Aorta (tissue), 5 donors: Measurements from ENCODE around the gene STT3A. TPM values are rescaled to one million over a fixed set of nuclear protein-coding genes. Genes with fewer than 3 reads are reported as not detected.

Experiments
- ATAC-seq: fragments of 200-7000 bp; cut with Tn5 transposase; one replicate; pipeline ENCODE4 v1.9.1; 2022; ENCODE audit warnings: moderate library complexity; ENCODE audit not compliant: low FRiP score
- DNase-seq, 2 donors: peaks; one replicate each; pipeline ENCODE4 v3.0.0-alpha.2; 2020
- H3K27ac ChIP-seq, 2 donors: one replicate each; pipeline ENCODE4 v1.5.1; 2013; ENCODE audit warnings: low read length in 2 of 2, mild to moderate bottlenecking in 2 of 2, moderate library complexity in 2 of 2, control low read depth in 1 of 2, inconsistent platforms in 1 of 2, low read depth in 1 of 2
- H3K27me3 ChIP-seq, 2 donors: one replicate each; pipeline ENCODE4 v1.6.1; 2013; ENCODE audit warnings: control low read depth in 1 of 2, low read length in 1 of 2, mild to moderate bottlenecking in 1 of 2, moderate library complexity in 1 of 2; ENCODE audit not compliant: insufficient read depth in 2 of 2, control insufficient read depth in 1 of 2
- H3K36me3 ChIP-seq, 2 donors: one replicate each; pipeline ENCODE4 v1.6.1; 2013; ENCODE audit warnings: control low read depth in 1 of 2, low read length in 1 of 2, mild to moderate bottlenecking in 1 of 2; ENCODE audit not compliant: insufficient read depth in 2 of 2, control insufficient read depth in 1 of 2
- H3K4me1 ChIP-seq, 2 donors: one replicate each; pipeline ENCODE4 v1.6.1; 2013; ENCODE audit warnings: low read length in 2 of 2, control low read depth in 1 of 2, mild to moderate bottlenecking in 1 of 2, moderate library complexity in 1 of 2; ENCODE audit not compliant: insufficient read depth in 2 of 2, control insufficient read depth in 1 of 2
- H3K4me3 ChIP-seq, 2 donors: one replicate each; pipeline ENCODE4 v1.5.1; 2013; ENCODE audit warnings: low read length in 2 of 2, control low read depth in 1 of 2, mild to moderate bottlenecking in 1 of 2
- H3K9me3 ChIP-seq: one replicate; pipeline ENCODE4 v1.6.1; 2013; ENCODE audit warnings: mild to moderate bottlenecking, low read length; ENCODE audit not compliant: control insufficient read depth
- WGBS, 2 donors: extraction: QIAGEN DNeasy Blood & Tissue Kit; methylation state at CpG; one replicate each; pipeline ENCODE4 v1.1.7; 2013; 5-methylcytosine and 5-hydroxymethylcytosine counted together
- intact Hi-C, 2 donors: fragments of 100-400 bp; cut with DNase I; formaldehyde crosslinking; loops; one replicate each; pipeline versions ENCODE4 v1.14.2 to v1.15.0; 2022
- long read RNA-seq, 2 donors: library from polyadenylated mRNA; unstranded; transcript quantifications; one replicate each; pipeline ENCODE4 v2.0.0, GENCODE V29; 2020 to 2021
- polyA plus RNA-seq, 2 donors: library from polyadenylated mRNA; stranded (reverse); fragments of 200-250 nt; gene quantifications; one replicate each; pipeline ENCODE4 v1.2.3, GENCODE V29; 2013
- total RNA-seq, 2 donors: library from RNA; stranded (reverse); fragmentation: NEBNext Ultra II Directional; extraction: Animal tissue kit (Norgen Biotek cat#: 25700); gene quantifications; one replicate each; pipeline ENCODE4 v1.2.1, GENCODE V29; 2021
- donor health status: healthy with polysubstance abuse.
- donor health status: Bipolar disorder and iron deficiency.
- donor health status: DM: no; HTN: no; CAD: no.
- donor health status: DM: no; HTN: no; CAD: no.
- donor health status: DM: yes; HTN: yes; CAD: no.

STT3A gene
- total RNA-seq: 100 to 1,000 TPM; 105 to 112 TPM
- 10 to 100 TPM; 19.8 to 61.4 TPM for polyA plus RNA-seq
- long read RNA-seq, donor 1, full-length matches to known transcripts: 195 of 257 reads
- long read RNA-seq, donor 1, partial matches to known transcripts: 49 of 257 reads
- long read RNA-seq, donor 1, other reads (novel, unspliced or antisense): 13 of 257 reads
- long read RNA-seq, donor 2, full-length matches to known transcripts: 46 of 60 reads
- long read RNA-seq, donor 2, partial matches to known transcripts: 9 of 60 reads
- long read RNA-seq, donor 2, other reads (novel, unspliced or antisense): 5 of 60 reads

GRCh38 chr11:125592305-125593113 lies at the start of gene STT3A:
Gene STT3A (plus strand): TSS chr11:125592852. CDS start chr11:125595916, 3,064 bp downstream.
- no peaks in the 10 kb centered on the region for H3K36me3 ChIP-seq

GRCh38 chr11:125550780-125551179 lies 41.9 kb upstream of the STT3A start:
- no peak overlapping the region for H3K27ac ChIP-seq
- H3K9me3 ChIP-seq: peaks cover 12% of the 10 kb centered on the region
- no peak overlapping the region for H3K4me3 ChIP-seq
- H3K4me1 ChIP-seq: no peaks in the 10 kb centered on the region
- no peak for ATAC-seq
- intact Hi-C loops: no loop called here
- 88 to 91% methylated on average over 1 of the region's 1 CpG for WGBS, 2 donors
- DNase-seq: no peak
- H3K36me3 ChIP-seq: no peaks in the 10 kb centered on the region
- H3K27me3 ChIP-seq: no peaks in the 10 kb centered on the region

More at GRCh38 chr11:125592305-125593113, at the start of gene STT3A:
- WGBS, 2 donors: 0% methylated on average over 55 of the region's 55 CpGs
- intact Hi-C loops: loop anchor here in 1 of 2 donors (5.0 to 10.0 kb wide), 5 partner anchors 35 to 622 kb away; partner anchors contain the start of genes CHEK1, FAM118B, RPUSD4 and TMEM218
- Histone ChIP-seq H3K4me1 (peaks cover 0 to 1% of the 10 kb centered on the region in 2 donors), H3K4me3 (peak within 1 kb of the TSS; percentile 75 to 84), H3K27me3 (no peaks in the 10 kb centered on the region), H3K27ac (peak within 1 kb of the TSS; percentile 94 to 99), H3K9me3 (no peaks in the 10 kb centered on the region)
- ATAC-seq (peak; percentile 100), DNase-seq (peak; percentile 99 to 100)

GRCh38 chr11:125551835-125552342 lies 40.8 kb upstream of the STT3A start:
- Histone ChIP-seq H3K36me3 (no peaks in the 10 kb centered on the region), H3K9me3 (peaks cover 12% of the 10 kb centered on the region), H3K4me3 (no peak overlapping the region), H3K4me1 (no peaks in the 10 kb centered on the region), H3K27ac (no peak overlapping the region), H3K27me3 (no peaks in the 10 kb centered on the region)
- WGBS, 2 donors: 42 to 44% methylated on average over 1 of the region's 1 CpG
- intact Hi-C loops: no loop called here
- DNase-seq (no peak), ATAC-seq (no peak)

GRCh38 chr11:125552927-125553326 lies 39.7 kb upstream of the STT3A start:
- Histone ChIP-seq H3K9me3 (peaks cover 12% of the 10 kb centered on the region), H3K27me3 (no peaks in the 10 kb centered on the region), H3K4me1 (no peaks in the 10 kb centered on the region), H3K4me3 (no peak overlapping the region), H3K36me3 (no peaks in the 10 kb centered on the region), H3K27ac (no peak overlapping the region)
- no peak for ATAC-seq
- intact Hi-C loops: no loop called here
- DNase-seq: no peak
- WGBS, 2 donors: 89 to 98% methylated on average over 2 of the region's 2 CpGs

GRCh38 chr11:125553357-125553756 lies 39.3 kb upstream of the STT3A start:
- no peaks in the 10 kb centered on the region for H3K4me1 ChIP-seq
- no peak for ATAC-seq
- no peak overlapping the region for H3K4me3 ChIP-seq
- intact Hi-C loops: no loop called here
- no peak for DNase-seq
- WGBS, 2 donors: 74 to 93% methylated on average over 1 of the region's 1 CpG
- no peaks in the 10 kb centered on the region for H3K36me3 ChIP-seq
- no peak overlapping the region for H3K27ac ChIP-seq
- H3K27me3 ChIP-seq: no peaks in the 10 kb centered on the region
- peaks cover 12% of the 10 kb centered on the region for H3K9me3 ChIP-seq

GRCh38 chr11:125554038-125554437 lies 38.6 kb upstream of the STT3A start:
- DNase-seq (no peak), ATAC-seq (no peak)
- Histone ChIP-seq H3K9me3 (peaks cover 12% of the 10 kb centered on the region), H3K4me1 (no peaks in the 10 kb centered on the region), H3K27ac (no peak overlapping the region), H3K27me3 (no peaks in the 10 kb centered on the region), H3K4me3 (no peak overlapping the region), H3K36me3 (no peaks in the 10 kb centered on the region)
- intact Hi-C loops: no loop called here
- 82 to 85% methylated on average over 3 of the region's 3 CpGs for WGBS, 2 donors

GRCh38 chr11:125559888-125560287 lies 32.8 kb upstream of the STT3A start:
- no peak for ATAC-seq
- H3K9me3 ChIP-seq: no peaks in the 10 kb centered on the region
- intact Hi-C loops: loop anchor here in 1 of 2 donors (10.0 kb wide), 1 partner anchor 65 kb away; the partner anchor contains the start of gene FEZ1
- H3K36me3 ChIP-seq: no peaks in the 10 kb centered on the region
- no peak overlapping the region for H3K27ac ChIP-seq
- no peak overlapping the region for H3K4me3 ChIP-seq
- no peak for DNase-seq
- H3K27me3 ChIP-seq: no peaks in the 10 kb centered on the region
- WGBS, 2 donors: 50 to 56% methylated on average over 3 of the region's 3 CpGs
- H3K4me1 ChIP-seq: no peaks in the 10 kb centered on the region

- no peaks in the 10 kb centered on the region for H3K36me3 ChIP-seq
- H3K27me3 ChIP-seq: no peaks in the 10 kb centered on the region
- no peak for ATAC-seq
- 96 to 98% methylated on average over 1 of the region's 1 CpG for WGBS, 2 donors
- intact Hi-C loops: loop anchor here in 1 of 2 donors (10.0 kb wide), 1 partner anchor 67 kb away; the partner anchor contains the start of gene FEZ1
- H3K4me3 ChIP-seq: no peak overlapping the region
- no peak overlapping the region for H3K27ac ChIP-seq
- no peaks in the 10 kb centered on the region for H3K4me1 ChIP-seq
- no peaks in the 10 kb centered on the region for H3K9me3 ChIP-seq
- DNase-seq: no peak
These were observed 30.7 kb upstream of the STT3A start for GRCh38 chr11:125561924-125562323.
